Mesenchymal stem cell (in vitro differentiated cells and primary cell): Measurements from ENCODE around the gene MAGEB17.

Experiments
- DNase-seq: peaks from one replicate; pipeline ENCODE4 v3.0.0-alpha.2; 2013
- H2AFZ ChIP-seq: one replicate; pipeline ENCODE4 v1.6.1; 2013; ENCODE audit warnings: low read depth, mild to moderate bottlenecking, control low read depth, inconsistent platforms, low read length, moderate library complexity
- H2AK5ac ChIP-seq: 2 replicates; pipeline ENCODE4 v1.6.1; 2013; ENCODE audit warnings: low read length, moderate library complexity, mild to moderate bottlenecking, inconsistent platforms; ENCODE audit not compliant: severe bottlenecking
- H2BK120ac ChIP-seq: one replicate; pipeline ENCODE4 v1.6.1; 2013; ENCODE audit warnings: low read depth, mild to moderate bottlenecking, inconsistent platforms, low read length, moderate library complexity
- H2BK12ac ChIP-seq, 2 experiments: one replicate each; pipeline ENCODE4 v1.6.1; 2013; ENCODE audit warnings: inconsistent platforms in 2 of 2, low read length in 2 of 2, mild to moderate bottlenecking in 2 of 2, moderate library complexity in 2 of 2, control low read depth in 1 of 2
- H2BK15ac ChIP-seq: one replicate; pipeline ENCODE4 v1.6.1; 2013; ENCODE audit warnings: mild to moderate bottlenecking, low read depth, inconsistent platforms; ENCODE audit not compliant: poor library complexity, severe bottlenecking
- H2BK5ac ChIP-seq: 2 replicates; pipeline ENCODE4 v1.6.1; 2013; ENCODE audit warnings: low read depth, mild to moderate bottlenecking, low read length, control low read depth, inconsistent platforms; ENCODE audit not compliant: poor library complexity, severe bottlenecking
- H3K14ac ChIP-seq, 2 experiments: one replicate each; pipeline ENCODE4 v1.6.1; 2013; ENCODE audit warnings: inconsistent platforms in 2 of 2, low read length in 2 of 2, control low read depth in 1 of 2, mild to moderate bottlenecking in 1 of 2, moderate library complexity in 1 of 2
- H3K18ac ChIP-seq, 2 experiments: one replicate each; pipeline ENCODE4 v1.6.1; 2013; ENCODE audit warnings: inconsistent platforms in 2 of 2, low read length in 2 of 2, control low read depth in 1 of 2, low read depth in 1 of 2, mild to moderate bottlenecking in 1 of 2
- H3K23ac ChIP-seq, 2 experiments: one replicate each; pipeline ENCODE4 v1.6.1; 2013; ENCODE audit warnings: inconsistent platforms in 2 of 2, low read length in 2 of 2, mild to moderate bottlenecking in 2 of 2, moderate library complexity in 2 of 2, control low read depth in 1 of 2
- H3K27ac ChIP-seq: 2 replicates; pipeline ENCODE4 v1.5.1; 2013; ENCODE audit warnings: mild to moderate bottlenecking, moderate library complexity, low read length, control low read depth, inconsistent platforms; ENCODE audit not compliant: poor library complexity, severe bottlenecking
- H3K27me3 ChIP-seq, 2 experiments: 2 replicates each; pipeline versions ENCODE4 v1.6.1 to v1.7.0; 2013; ENCODE audit warnings: low read length in 2 of 2, mild to moderate bottlenecking in 2 of 2, moderate library complexity in 2 of 2, control low read depth in 1 of 2, inconsistent platforms in 1 of 2; ENCODE audit not compliant: control insufficient read depth in 1 of 2, insufficient read depth in 1 of 2
- H3K36me3 ChIP-seq, 2 experiments: 2 replicates each; pipeline versions ENCODE4 v1.6.1 to v1.7.0; 2013; ENCODE audit warnings: low read length in 2 of 2, control low read depth in 1 of 2, inconsistent platforms in 1 of 2, low read depth in 1 of 2, mild to moderate bottlenecking in 1 of 2; ENCODE audit not compliant: insufficient read depth in 2 of 2, control insufficient read depth in 1 of 2
- H3K4ac ChIP-seq, 2 experiments: one replicate each; pipeline ENCODE4 v1.6.1; 2013; ENCODE audit warnings: inconsistent platforms in 2 of 2, low read length in 2 of 2, mild to moderate bottlenecking in 2 of 2, moderate library complexity in 2 of 2, control low read depth in 1 of 2, low read depth in 1 of 2
- H3K4me1 ChIP-seq: 2 replicates; pipeline ENCODE4 v1.6.1; 2013; ENCODE audit warnings: low read depth, low read length, control low read depth; ENCODE audit not compliant: control insufficient read depth, insufficient read depth
- H3K4me2 ChIP-seq: 2 replicates; pipeline ENCODE4 v1.6.1; 2013; ENCODE audit warnings: low read length, mild to moderate bottlenecking, inconsistent platforms; ENCODE audit not compliant: poor library complexity, severe bottlenecking
- H3K4me3 ChIP-seq, 2 experiments: 2 replicates each; pipeline versions ENCODE4 v1.5.1 to v1.7.0; 2013; ENCODE audit warnings: low read length in 2 of 2, mild to moderate bottlenecking in 2 of 2, control low read depth in 1 of 2, low read depth in 1 of 2; ENCODE audit not compliant: insufficient read depth in 1 of 2
- H3K79me1 ChIP-seq: replicated peaks from 2 replicates; pipeline ENCODE4 v1.6.1; 2013; ENCODE audit warnings: mild to moderate bottlenecking, control low read depth, low read length, inconsistent platforms; ENCODE audit not compliant: poor library complexity, severe bottlenecking
- H3K9ac ChIP-seq: 2 replicates; pipeline ENCODE4 v1.7.0; 2013; ENCODE audit warnings: mild to moderate bottlenecking, low read length, moderate library complexity
- H3K9me3 ChIP-seq: 2 replicates; pipeline ENCODE4 v1.7.0; 2013; ENCODE audit warnings: mild to moderate bottlenecking, low read length; ENCODE audit not compliant: control insufficient read depth
- H4K8ac ChIP-seq: one replicate; pipeline ENCODE4 v1.6.1; 2013; ENCODE audit warnings: inconsistent platforms, mild to moderate bottlenecking, low read length, moderate library complexity
- H4K91ac ChIP-seq: one replicate; pipeline ENCODE4 v1.6.1; 2013; ENCODE audit warnings: mild to moderate bottlenecking, low read length, inconsistent platforms
- WGBS: methylation state at CpG from one replicate; pipeline ENCODE4 v1.1.7; 2013; ENCODE audit warnings: mixed read lengths; 5-methylcytosine and 5-hydroxymethylcytosine counted together

Gene MAGEB17

GRCh38 chrX:16124201-16124600 is 43.1 kb upstream of the MAGEB17 start:
- Histone ChIP-seq H2AK5ac (no peak overlapping the region), H3K27me3 (peaks cover 0 to 51% of the 10 kb centered on the region in 2 experiments), H3K36me3 (no peaks in the 10 kb centered on the region), H3K79me1 (no peaks in the 10 kb centered on the region), H2BK15ac (no peak overlapping the region), H3K4ac (no peak overlapping the region), H4K8ac (no peak overlapping the region), H3K14ac (no peak overlapping the region), H3K9ac (no peak overlapping the region), H3K27ac (no peak overlapping the region), H2BK12ac (no peak overlapping the region), H4K91ac (no peak overlapping the region), H2AFZ (peak overlapping the region; percentile 27), H2BK5ac (no peak overlapping the region), H3K4me1 (no peaks in the 10 kb centered on the region), H3K4me3 (no peak overlapping the region), H3K9me3 (peaks cover 5% of the 10 kb centered on the region), H3K18ac (no peak overlapping the region), H2BK120ac (no peak overlapping the region), H3K23ac (no peak overlapping the region), H3K4me2 (no peak overlapping the region)
- 50% methylated on average over 7 of the region's 7 CpGs for WGBS
- no peak for DNase-seq

- DNase-seq, result no peak
- no peak overlapping the region for H2BK12ac ChIP-seq
- H3K27me3 ChIP-seq, result peaks cover 0 to 52% of the 10 kb centered on the region in 2 experiments
- H2BK15ac ChIP-seq, result no peak overlapping the region
- no peak overlapping the region for H3K18ac ChIP-seq
- H2BK120ac ChIP-seq, result no peak overlapping the region
- H3K23ac ChIP-seq, result no peak overlapping the region
- H3K4ac ChIP-seq, result no peak overlapping the region
- H2AFZ ChIP-seq, result no peak overlapping the region
- H3K9ac ChIP-seq, result no peak overlapping the region
- H2AK5ac ChIP-seq, result no peak overlapping the region
- no peaks in the 10 kb centered on the region for H3K36me3 ChIP-seq
- no peak overlapping the region for H3K4me2 ChIP-seq
- no peak overlapping the region for H3K14ac ChIP-seq
- H4K91ac ChIP-seq, result no peak overlapping the region
- H3K27ac ChIP-seq, result no peak overlapping the region
- H3K4me3 ChIP-seq, result no peak overlapping the region
- H3K9me3 ChIP-seq, result no peaks in the 10 kb centered on the region
- H3K79me1 ChIP-seq, result no peaks in the 10 kb centered on the region
- 24% methylated on average over 4 of the region's 5 CpGs for WGBS
- H3K4me1 ChIP-seq, result no peaks in the 10 kb centered on the region
- no peak overlapping the region for H2BK5ac ChIP-seq
- peak overlapping the region; percentile 28 for H4K8ac ChIP-seq
These were observed 41.6 kb upstream of the MAGEB17 start for GRCh38 chrX:16125520-16126149.

GRCh38 chrX:16130707-16131106 is 36.6 kb upstream of the MAGEB17 start:
- DNase-seq, result no peak
- Histone ChIP-seq H2BK120ac (no peak overlapping the region), H3K4me3 (no peak overlapping the region), H2AK5ac (no peak overlapping the region), H4K8ac (no peak overlapping the region), H2BK12ac (no peak overlapping the region), H3K27me3 (peaks cover 0 to 36% of the 10 kb centered on the region in 2 experiments), H2BK15ac (no peak overlapping the region), H3K27ac (no peak overlapping the region), H3K4me2 (no peak overlapping the region), H3K79me1 (no peaks in the 10 kb centered on the region), H3K14ac (no peak overlapping the region), H3K9ac (no peak overlapping the region), H3K4me1 (no peaks in the 10 kb centered on the region), H2AFZ (no peak overlapping the region), H3K9me3 (no peaks in the 10 kb centered on the region), H4K91ac (no peak overlapping the region), H2BK5ac (no peak overlapping the region), H3K18ac (no peak overlapping the region), H3K23ac (no peak overlapping the region), H3K36me3 (no peaks in the 10 kb centered on the region), H3K4ac (no peak overlapping the region)
- WGBS, result 79% methylated on average over 2 of the region's 2 CpGs

GRCh38 chrX:16134936-16135335 is 32.3 kb upstream of the MAGEB17 start:
- Histone ChIP-seq H2BK15ac (no peak overlapping the region), H3K9me3 (no peaks in the 10 kb centered on the region)
- no CpG with 5 or more reads among the region's 1 CpG for WGBS

More at GRCh38 chrX:16134936-16135335, 32.3 kb upstream of the MAGEB17 start:
- H3K4me2 ChIP-seq, result no peak overlapping the region
- H3K27me3 ChIP-seq, result peaks cover 0 to 16% of the 10 kb centered on the region in 2 experiments
- H3K9ac ChIP-seq, result no peak overlapping the region
- no peak overlapping the region for H3K27ac ChIP-seq
- H3K4me3 ChIP-seq, result no peak overlapping the region
- no peak overlapping the region for H2BK120ac ChIP-seq
- H4K91ac ChIP-seq, result no peak overlapping the region
- H3K79me1 ChIP-seq, result no peaks in the 10 kb centered on the region
- H2BK12ac ChIP-seq, result no peak overlapping the region
- H3K14ac ChIP-seq, result no peak overlapping the region
- no peaks in the 10 kb centered on the region for H3K36me3 ChIP-seq
- no peak overlapping the region for H2AFZ ChIP-seq
- no peak overlapping the region for H2AK5ac ChIP-seq
- no peak overlapping the region for H3K4ac ChIP-seq
- H3K23ac ChIP-seq, result no peak overlapping the region
- no peaks in the 10 kb centered on the region for H3K4me1 ChIP-seq
- DNase-seq, result no peak
- no peak overlapping the region for H4K8ac ChIP-seq
- H3K18ac ChIP-seq, result no peak overlapping the region
- H2BK5ac ChIP-seq, result no peak overlapping the region
